ENCODE results near the gene PCK1.

DNA sequence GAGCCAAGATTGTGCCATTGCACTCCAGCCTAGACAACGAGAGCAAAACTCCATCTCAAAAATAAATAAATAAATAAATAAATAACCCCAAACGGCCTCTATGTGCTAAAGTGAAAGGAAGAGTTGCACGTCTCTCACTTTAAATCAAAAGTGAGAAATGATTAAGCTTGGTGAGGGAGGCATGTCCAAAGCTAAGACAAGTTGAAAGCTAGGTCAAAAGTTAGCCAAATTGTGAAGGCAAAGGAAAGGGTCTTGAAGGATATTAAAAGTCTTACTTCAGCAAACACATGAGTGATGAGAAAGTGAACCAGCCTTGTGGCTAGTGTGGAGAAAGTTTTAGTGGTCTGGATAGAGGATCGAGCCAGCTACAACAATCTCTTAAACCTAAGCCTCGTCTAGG is 45.0 kb downstream of the PCK1 start:
- TF ChIP-seq CTCF (conservative IDR thresholded peaks at IDR 0.05 in 1 of 2, IDR thresholded peaks at IDR 0.05 in 1 of 2; ENCODE audit: low read depth in 1 of 2, low read length in 2 of 2) (no peak), EZH2 (IDR thresholded peaks at IDR 0.05; ENCODE audit: low read length, missing control alignments) (no peak)

Data from fibroblast of lung (primary cell).